ENCODE measurements around the gene ELAVL2.

DNA sequence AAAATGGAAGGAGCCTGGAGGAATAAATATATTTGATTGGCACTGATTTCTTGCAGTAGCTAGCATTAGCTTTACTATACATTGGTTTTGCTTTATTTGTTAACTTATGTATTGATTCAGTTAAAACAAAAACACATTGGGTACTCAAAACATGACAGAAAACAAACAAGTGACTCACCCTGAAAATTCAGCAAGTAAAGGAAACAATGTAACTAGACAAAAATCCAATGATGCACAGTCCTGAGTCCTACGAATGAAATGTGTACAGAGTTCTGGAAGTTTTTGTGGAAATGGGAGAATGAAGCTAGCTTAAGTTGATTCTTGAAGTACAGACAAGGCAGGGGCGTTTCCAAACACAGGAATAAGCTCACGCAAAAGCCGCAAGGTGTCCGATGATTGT, 175.0 kb downstream of the ELAVL2 start:
- TF ChIP-seq, protein P1, sequence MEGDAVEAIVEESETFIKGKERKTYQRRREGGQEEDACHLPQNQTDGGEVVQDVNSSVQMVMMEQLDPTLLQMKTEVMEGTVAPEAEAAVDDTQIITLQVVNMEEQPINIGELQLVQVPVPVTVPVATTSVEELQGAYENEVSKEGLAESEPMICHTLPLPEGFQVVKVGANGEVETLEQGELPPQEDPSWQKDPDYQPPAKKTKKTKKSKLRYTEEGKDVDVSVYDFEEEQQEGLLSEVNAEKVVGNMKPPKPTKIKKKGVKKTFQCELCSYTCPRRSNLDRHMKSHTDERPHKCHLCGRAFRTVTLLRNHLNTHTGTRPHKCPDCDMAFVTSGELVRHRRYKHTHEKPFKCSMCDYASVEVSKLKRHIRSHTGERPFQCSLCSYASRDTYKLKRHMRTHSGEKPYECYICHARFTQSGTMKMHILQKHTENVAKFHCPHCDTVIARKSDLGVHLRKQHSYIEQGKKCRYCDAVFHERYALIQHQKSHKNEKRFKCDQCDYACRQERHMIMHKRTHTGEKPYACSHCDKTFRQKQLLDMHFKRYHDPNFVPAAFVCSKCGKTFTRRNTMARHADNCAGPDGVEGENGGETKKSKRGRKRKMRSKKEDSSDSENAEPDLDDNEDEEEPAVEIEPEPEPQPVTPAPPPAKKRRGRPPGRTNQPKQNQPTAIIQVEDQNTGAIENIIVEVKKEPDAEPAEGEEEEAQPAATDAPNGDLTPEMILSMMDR (conservative IDR thresholded peaks at IDR 0.05; ENCODE audit: low read depth, low read length): no peak
- TF ChIP-seq RAD21 (IDR thresholded peaks at IDR 0.05; ENCODE audit: low read length) (no peak), CHD1 (IDR thresholded peaks at IDR 0.05; ENCODE audit: low read depth, low read length) (no peak), POLR2A (IDR thresholded peaks at IDR 0.05; ENCODE audit: low read depth, low read length) (no peak), BHLHE40 (IDR thresholded peaks at IDR 0.05; ENCODE audit: low read depth, low read length) (no peak), MAZ (IDR thresholded peaks at IDR 0.05; ENCODE audit: borderline replicate concordance, low read depth, low read length) (no peak), SMC3 (IDR thresholded peaks at IDR 0.05; ENCODE audit: low read depth, low read length) (no peak), RCOR1 (IDR thresholded peaks at IDR 0.05; ENCODE audit: insufficient replicate concordance, low read length) (no peak), RFX5 (IDR thresholded peaks at IDR 0.05; ENCODE audit: low read depth, low read length) (no peak)
- TF ChIP-seq, protein P2, sequence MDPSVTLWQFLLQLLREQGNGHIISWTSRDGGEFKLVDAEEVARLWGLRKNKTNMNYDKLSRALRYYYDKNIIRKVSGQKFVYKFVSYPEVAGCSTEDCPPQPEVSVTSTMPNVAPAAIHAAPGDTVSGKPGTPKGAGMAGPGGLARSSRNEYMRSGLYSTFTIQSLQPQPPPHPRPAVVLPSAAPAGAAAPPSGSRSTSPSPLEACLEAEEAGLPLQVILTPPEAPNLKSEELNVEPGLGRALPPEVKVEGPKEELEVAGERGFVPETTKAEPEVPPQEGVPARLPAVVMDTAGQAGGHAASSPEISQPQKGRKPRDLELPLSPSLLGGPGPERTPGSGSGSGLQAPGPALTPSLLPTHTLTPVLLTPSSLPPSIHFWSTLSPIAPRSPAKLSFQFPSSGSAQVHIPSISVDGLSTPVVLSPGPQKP (IDR thresholded peaks at IDR 0.05; ENCODE audit: borderline replicate concordance, low read depth, low read length): no peak
